Erythroblast (primary cell): Measurements from ENCODE around the gene SS18L1.

Experiments
- GATA1 ChIP-seq: IDR thresholded peaks from 2 replicates; pipeline ENCODE4 v1.6.1; 2011; ENCODE audit warnings: low read depth, mild to moderate bottlenecking, control low read depth, low read length, moderate library complexity
- POLR2A ChIP-seq: IDR thresholded peaks from 2 replicates; pipeline ENCODE4 v1.6.1; 2011; ENCODE audit warnings: mild to moderate bottlenecking, low read length

- TF ChIP-seq POLR2A (no peak), GATA1 (no peak)
Observed at GRCh38 chr20:62216636-62217566, 73.3 kb downstream of the SS18L1 start.
